Caco-2 (cell line): Measurements from ENCODE around the gene BACH2. TPM values are rescaled to one million over a fixed set of nuclear protein-coding genes. Genes with fewer than 3 reads are reported as not detected.

Experiments used
- BruUV-seq: library from RNA; stranded (reverse); fragments of 400-500 nt; replicated peaks from 2 replicates; lab custom pipeline; 2021; lab: Mats Ljungman, UMichigan
- CTCF ChIA-PET: fragments of 300-600 bp; sonication (Branson Sonifier 250); formaldehyde crosslinking; loops from one replicate; lab custom pipeline; 2022; ENCODE audit warnings: antibody characterized with exemption; lab: Charles Lee
- POLR2A ChIA-PET: fragments of 300-600 bp; sonication (Branson Sonifier 250); formaldehyde crosslinking; loops from one replicate; lab custom pipeline; 2022; ENCODE audit warnings: antibody characterized with exemption; lab: Charles Lee
- DNase-seq, 2 experiments: peaks; one replicate each; pipeline versions ENCODE4 v3.0.0 to v3.0.0-alpha.2; 2020 to 2022
- H3K27me3 ChIP-seq: replicated peaks from 2 replicates; pipeline ENCODE4 v1.6.0; 2011; ENCODE audit warnings: low read length; ENCODE audit not compliant: control insufficient read depth, insufficient read depth
- H3K36me3 ChIP-seq: 2 replicates; pipeline ENCODE4 v1.5.1; 2011; ENCODE audit warnings: low read length; ENCODE audit not compliant: control insufficient read depth, insufficient read depth
- H3K4me1 ChIP-seq: fragments of 250-450 bp; sonication (Bioruptor Pico); 2 replicates; pipeline ENCODE4 v1.5.1; 2020; ENCODE audit warnings: mild to moderate bottlenecking
- H3K4me3 ChIP-seq: 2 replicates; pipeline ENCODE4 v1.5.1; 2011; ENCODE audit warnings: low read depth, mild to moderate bottlenecking, control low read depth, low read length
- H3K9me3 ChIP-seq: fragments of 250-450 bp; sonication (Bioruptor Pico); 2 replicates; pipeline ENCODE4 v1.5.1; 2020; ENCODE audit warnings: mild to moderate bottlenecking, moderate library complexity
- H3K27ac Mint-ChIP-seq: one replicate; pipeline ENCODE4 v1.8.0; 2022; ENCODE audit warnings: mixed read lengths; ENCODE audit not compliant: unreplicated experiment
- H3K27me3 Mint-ChIP-seq: one replicate; pipeline ENCODE4 v1.8.0; 2022; ENCODE audit warnings: mixed read lengths; ENCODE audit not compliant: insufficient read depth, unreplicated experiment
- H3K36me3 Mint-ChIP-seq: one replicate; pipeline ENCODE4 v1.8.0; 2022; ENCODE audit warnings: mild to moderate bottlenecking, mixed read lengths; ENCODE audit not compliant: insufficient read depth, unreplicated experiment
- H3K4me1 Mint-ChIP-seq: one replicate; pipeline ENCODE4 v1.8.0; 2022; ENCODE audit warnings: low read depth, mixed read lengths; ENCODE audit not compliant: unreplicated experiment
- H3K4me3 Mint-ChIP-seq: one replicate; pipeline ENCODE4 v1.8.0; 2022; ENCODE audit warnings: mild to moderate bottlenecking, moderate library complexity, mixed read lengths; ENCODE audit not compliant: unreplicated experiment
- H3K9me3 Mint-ChIP-seq: one replicate; pipeline ENCODE4 v1.8.0; 2022; ENCODE audit warnings: mixed read lengths; ENCODE audit not compliant: unreplicated experiment
- CTCF ChIP-seq, 2 experiments: fragments of 200-600 bp in 1 of 2; IDR thresholded peaks; 1 replicate in 1 of 2; 2 replicates in 1 of 2; pipeline versions ENCODE4 v1.5.1 to v1.8.0; 2011 to 2022; ENCODE audit warnings: antibody characterized with exemption in 1 of 2, control low read depth in 1 of 2, inconsistent platforms in 1 of 2, low read depth in 1 of 2, low read length in 1 of 2, mild to moderate bottlenecking in 1 of 2, moderate library complexity in 1 of 2; ENCODE audit not compliant: insufficient read depth in 1 of 2, severe bottlenecking in 1 of 2, unreplicated experiment in 1 of 2
- intact Hi-C: fragments of 100-400 bp; cut with micrococcal nuclease; formaldehyde crosslinking; loops from one replicate; pipeline ENCODE4 v1.10.0; 2022; ENCODE audit not compliant: unreplicated experiment
- total RNA-seq: library from RNA; stranded (reverse); gene quantifications from 2 replicates; pipeline ENCODE4 v1.2.3, GENCODE V29; 2022

Gene BACH2
- total RNA-seq, 1 experiment from 2014 or later, result 0.43 TPM

GRCh38 chr6:90025523-90026061, 271.1 kb downstream of the BACH2 start:
- Histone ChIP-seq H3K4me3 (no peak overlapping the region), H3K4me1 (no peaks in the 10 kb centered on the region), H3K36me3 (no peaks in the 10 kb centered on the region), H3K27me3 (no peaks in the 10 kb centered on the region; the same call in 1 of the 2 replicates), H3K9me3 (no peaks in the 10 kb centered on the region)
- BruUV-seq, result no TSS peak
- Mint-ChIP-seq H3K4me3 (no peak overlapping the region), H3K9me3 (no peaks in the 10 kb centered on the region), H3K4me1 (no peaks in the 10 kb centered on the region), H3K27ac (no peak overlapping the region), H3K27me3 (peaks cover 17% of the 10 kb centered on the region), H3K36me3 (no peaks in the 10 kb centered on the region)
- intact Hi-C loops, result no loop called here
- DNase-seq, result no peak
- ChIA-PET POLR2A (no interaction called here), CTCF (no interaction called here)
- TF ChIP-seq CTCF (IDR thresholded peaks at IDR 0.05; ENCODE audit: insufficient read depth in 1 of 2, low read depth in 1 of 2, low read length in 1 of 2, severe bottlenecking in 1 of 2, unreplicated experiment in 1 of 2), result no peak

- ChIA-PET CTCF (no interaction called here), POLR2A (no interaction called here)
- no peak for TF ChIP-seq CTCF (IDR thresholded peaks at IDR 0.05; ENCODE audit: insufficient read depth in 1 of 2, low read depth in 1 of 2, low read length in 1 of 2, severe bottlenecking in 1 of 2, unreplicated experiment in 1 of 2)
- H3K9me3 ChIP-seq, result no peaks in the 10 kb centered on the region
- intact Hi-C loops, result no loop called here
- H3K36me3 Mint-ChIP-seq, result no peaks in the 10 kb centered on the region
- no peak for DNase-seq
- H3K27ac Mint-ChIP-seq, result no peak overlapping the region
- no peaks in the 10 kb centered on the region; the same call in 1 of the 2 replicates for H3K27me3 ChIP-seq
- no peaks in the 10 kb centered on the region for H3K36me3 ChIP-seq
- H3K27me3 Mint-ChIP-seq, result peaks cover 17% of the 10 kb centered on the region
- H3K4me3 Mint-ChIP-seq, result no peak overlapping the region
- no peaks in the 10 kb centered on the region for H3K9me3 Mint-ChIP-seq
- H3K4me3 ChIP-seq, result no peak overlapping the region
- BruUV-seq, result no TSS peak
- H3K4me1 ChIP-seq, result no peaks in the 10 kb centered on the region
- no peaks in the 10 kb centered on the region for H3K4me1 Mint-ChIP-seq
Observed at GRCh38 chr6:90024633-90025032, 272.0 kb downstream of the BACH2 start.

GRCh38 chr6:90021711-90022110, 274.9 kb downstream of the BACH2 start:
- no TSS peak for BruUV-seq
- DNase-seq, result no peak
- no peak overlapping the region for H3K27ac Mint-ChIP-seq
- Histone ChIP-seq H3K36me3 (no peaks in the 10 kb centered on the region), H3K4me3 (no peak overlapping the region), H3K9me3 (no peaks in the 10 kb centered on the region), H3K27me3 (no peaks in the 10 kb centered on the region), H3K4me1 (no peaks in the 10 kb centered on the region)
- CTCF ChIA-PET, result no interaction called here
- no peak overlapping the region for H3K4me3 Mint-ChIP-seq
- H3K9me3 Mint-ChIP-seq, result no peaks in the 10 kb centered on the region
- H3K4me1 Mint-ChIP-seq, result no peaks in the 10 kb centered on the region
- no peaks in the 10 kb centered on the region for H3K36me3 Mint-ChIP-seq
- no peak for TF ChIP-seq CTCF (IDR thresholded peaks at IDR 0.05; ENCODE audit: insufficient read depth in 1 of 2, low read depth in 1 of 2, low read length in 1 of 2, severe bottlenecking in 1 of 2, unreplicated experiment in 1 of 2)
- intact Hi-C loops, result no loop called here
- peaks cover 25% of the 10 kb centered on the region for H3K27me3 Mint-ChIP-seq
- POLR2A ChIA-PET, result no interaction called here
